Measurements from ENCODE around the gene PSG6. TPM values are rescaled to one million over a fixed set of nuclear protein-coding genes. Genes with fewer than 3 reads are reported as not detected.
"Not testable (repeated sequence)": the region's sequence is repeated elsewhere in the genome, so short reads cannot be mapped to it uniquely, and the experiment has no call there.

Gene PSG6
- not detected for total RNA-seq

GRCh38 chr19:42917634-42918033 lies at the start of gene PSG6:
PSG6 (minus strand) TSS chr19:42917894; CDS start chr19:42917792, 102 bp downstream.
- DNase-seq (ENCODE audit: low spot score in 2 of 2); ATAC-seq; H3K9me3 Mint-ChIP-seq; H3K36me3 Mint-ChIP-seq: not testable (repeated sequence)
- peak within 1 kb of the TSS; percentile 39 to 45 for H3K27ac Mint-ChIP-seq

GRCh38 chr19:42965176-42965575 lies 47.5 kb upstream of the PSG6 start:
- Mint-ChIP-seq H3K27ac (no peak overlapping the region), H3K9me3 (peaks cover 4 to 7% of the 10 kb centered on the region in 2 donors), H3K36me3 (no peaks in the 10 kb centered on the region)
- ATAC-seq (no peak), DNase-seq (ENCODE audit: low spot score in 2 of 2) (no peak)

- ATAC-seq = no peak
- Mint-ChIP-seq H3K36me3 (no peaks in the 10 kb centered on the region), H3K9me3 (peaks cover 7 to 8% of the 10 kb centered on the region in 2 donors), H3K27ac (no peak overlapping the region)
- DNase-seq (ENCODE audit: low spot score in 2 of 2) = no peak
Measured at GRCh38 chr19:42961119-42961518, 43.4 kb upstream of the PSG6 start.

GRCh38 chr19:42952126-42952525 lies 34.4 kb upstream of the PSG6 start:
- not testable (repeated sequence) for H3K27ac Mint-ChIP-seq; ATAC-seq; H3K36me3 Mint-ChIP-seq; DNase-seq (ENCODE audit: low spot score in 2 of 2); H3K9me3 Mint-ChIP-seq

- H3K27ac Mint-ChIP-seq; DNase-seq (ENCODE audit: low spot score in 2 of 2); H3K9me3 Mint-ChIP-seq; ATAC-seq; H3K36me3 Mint-ChIP-seq: not testable (repeated sequence)
Measured at GRCh38 chr19:42951476-42951875, 33.8 kb upstream of the PSG6 start.

- ATAC-seq (no peak), DNase-seq (ENCODE audit: low spot score in 2 of 2) (no peak)
- H3K27ac Mint-ChIP-seq = no peak overlapping the region
- no peaks in the 10 kb centered on the region for H3K36me3 Mint-ChIP-seq
- no peaks in the 10 kb centered on the region for H3K9me3 Mint-ChIP-seq
Measured at GRCh38 chr19:42942187-42942789, 24.6 kb upstream of the PSG6 start.

- peak within 1 kb of the TSS in 1 of 2 donors; percentile 45 for H3K27ac Mint-ChIP-seq
- not testable (repeated sequence) for H3K9me3 Mint-ChIP-seq; ATAC-seq; DNase-seq (ENCODE audit: low spot score in 2 of 2); H3K36me3 Mint-ChIP-seq
Measured at GRCh38 chr19:42937107-42937506, 19.4 kb upstream of the PSG6 start, which contains the start of gene PSG7. PSG7 (minus strand) TSS chr19:42937207; CDS start chr19:42937076, 131 bp downstream.

GRCh38 chr19:42934726-42935125 lies 17.0 kb upstream of the PSG6 start:
- not testable (repeated sequence) for H3K36me3 Mint-ChIP-seq; ATAC-seq; DNase-seq (ENCODE audit: low spot score in 2 of 2); H3K27ac Mint-ChIP-seq; H3K9me3 Mint-ChIP-seq

- H3K27ac Mint-ChIP-seq; DNase-seq (ENCODE audit: low spot score in 2 of 2); H3K9me3 Mint-ChIP-seq; H3K36me3 Mint-ChIP-seq; ATAC-seq: not testable (repeated sequence)
Measured at GRCh38 chr19:42934183-42934582, 16.5 kb upstream of the PSG6 start.

- not testable (repeated sequence) for ATAC-seq; H3K9me3 Mint-ChIP-seq; DNase-seq (ENCODE audit: low spot score in 2 of 2); H3K36me3 Mint-ChIP-seq; H3K27ac Mint-ChIP-seq
Measured at GRCh38 chr19:42933412-42933811, 15.7 kb upstream of the PSG6 start.

- not testable (repeated sequence) for ATAC-seq; H3K27ac Mint-ChIP-seq; DNase-seq (ENCODE audit: low spot score in 2 of 2); H3K9me3 Mint-ChIP-seq; H3K36me3 Mint-ChIP-seq
Measured at GRCh38 chr19:42932485-42933101, 14.9 kb upstream of the PSG6 start.

- not testable (repeated sequence) for ATAC-seq, H3K27ac Mint-ChIP-seq, H3K36me3 Mint-ChIP-seq, H3K9me3 Mint-ChIP-seq
- peak in 1 of 2 donors; percentile 48 for DNase-seq (ENCODE audit: low spot score in 2 of 2)
Measured at GRCh38 chr19:42930214-42930613, 12.5 kb upstream of the PSG6 start.

GRCh38 chr19:42928896-42929295 lies 11.2 kb upstream of the PSG6 start:
- ATAC-seq = no peak
- no peaks in the 10 kb centered on the region for H3K9me3 Mint-ChIP-seq
- no peak overlapping the region for H3K27ac Mint-ChIP-seq
- no peak for DNase-seq (ENCODE audit: low spot score in 2 of 2)
- H3K36me3 Mint-ChIP-seq = no peaks in the 10 kb centered on the region

GRCh38 chr19:42926781-42927180 lies 9.1 kb upstream of the PSG6 start:
- Mint-ChIP-seq H3K27ac (no peak overlapping the region), H3K9me3 (no peaks in the 10 kb centered on the region), H3K36me3 (no peaks in the 10 kb centered on the region)
- ATAC-seq = no peak
- DNase-seq (ENCODE audit: low spot score in 2 of 2) = no peak

GRCh38 chr19:42923106-42923505 lies 5.4 kb upstream of the PSG6 start:
- H3K36me3 Mint-ChIP-seq, ATAC-seq, H3K9me3 Mint-ChIP-seq, H3K27ac Mint-ChIP-seq: not testable (repeated sequence)
- peak in 1 of 2 donors; percentile 27 for DNase-seq (ENCODE audit: low spot score in 2 of 2)

- DNase-seq (ENCODE audit: low spot score in 2 of 2); H3K36me3 Mint-ChIP-seq; H3K9me3 Mint-ChIP-seq; H3K27ac Mint-ChIP-seq; ATAC-seq: not testable (repeated sequence)
Measured at GRCh38 chr19:42920971-42921370, 3.3 kb upstream of the PSG6 start.

GRCh38 chr19:42919757-42920079 lies 2.0 kb upstream of the PSG6 start:
- DNase-seq (ENCODE audit: low spot score in 2 of 2) (no peak), ATAC-seq (no peak)
- H3K27ac Mint-ChIP-seq = no peak overlapping the region
- H3K36me3 Mint-ChIP-seq = no peaks in the 10 kb centered on the region
- H3K9me3 Mint-ChIP-seq = no peaks in the 10 kb centered on the region
